Prostate gland (tissue), 2 donors: Measurements from ENCODE around the gene RFX2.

Experiments used
- CTCF ChIP-seq, 4 experiments: fragments of 200-600 bp in 2 of 4; fragments of 450-650 bp in 2 of 4; sonication (generic) in 2 of 4; IDR thresholded peaks; 1 replicate in 3 of 4; 2 replicates in 1 of 4; pipeline ENCODE4 v1.5.1; 2016 to 2019; ENCODE audit warnings: antibody characterized with exemption in 4 of 4, mild to moderate bottlenecking in 2 of 4, moderate library complexity in 2 of 4
- POLR2A ChIP-seq: fragments of 450-650 bp; IDR thresholded peaks from one replicate; pipeline ENCODE4 v1.6.1; 2016; ENCODE audit warnings: antibody characterized with exemption, mild to moderate bottlenecking
- POLR2AphosphoS5 ChIP-seq: sonication (generic); formaldehyde crosslinking; IDR thresholded peaks from one replicate; pipeline ENCODE4 v1.6.1; 2017; ENCODE audit warnings: antibody characterized with exemption

- TF ChIP-seq CTCF (IDR thresholded peaks at IDR 0.05) (no peak), POLR2A (no peak), POLR2AphosphoS5 (no peak)
Measured at GRCh38 chr19:5950741-5951140, 159.6 kb downstream of the RFX2 start.
